Ovary (tissue), 9 donors: ENCODE data around the gene KCND3. TPM values are rescaled to one million over a fixed set of nuclear protein-coding genes. Genes with fewer than 3 reads are reported as not detected.

ENCODE experiments used
- DNase-seq, 5 donors: peaks; one replicate each; pipeline ENCODE4 v3.0.0-alpha.2; 2019 to 2020
- H3K27ac ChIP-seq, 2 donors: fragments of 200-600 bp; one replicate each; pipeline versions ENCODE4 v1.5.1 to v1.8.0; 2019 to 2022
- H3K27me3 ChIP-seq: fragments of 200-600 bp; one replicate; pipeline ENCODE4 v1.8.0; 2022
- H3K36me3 ChIP-seq: fragments of 200-600 bp; sonication (generic); one replicate; pipeline ENCODE4 v1.5.1; 2019
- H3K4me1 ChIP-seq: one replicate; pipeline ENCODE4 v1.8.1; 2013; ENCODE audit warnings: mild to moderate bottlenecking, moderate library complexity; ENCODE audit not compliant: insufficient read depth
- H3K4me3 ChIP-seq: fragments of 200-600 bp; sonication (generic); one replicate; pipeline ENCODE4 v1.5.1; 2017
- H3K9me3 ChIP-seq, 2 donors: fragments of 200-600 bp in 1 of 2; sonication (generic) in 1 of 2; one replicate each; pipeline versions ENCODE4 v1.5.1 to v1.8.1; 2013 to 2019; ENCODE audit warnings: mild to moderate bottlenecking in 1 of 2, moderate library complexity in 1 of 2
- CTCF ChIP-seq, 3 donors: fragments of 450-650 bp in 2 of 3; fragments of 200-600 bp in 1 of 3; IDR thresholded peaks; one replicate each; pipeline versions ENCODE4 v1.5.1 to v1.8.0; 2016 to 2022; ENCODE audit warnings: antibody characterized with exemption in 3 of 3, mild to moderate bottlenecking in 1 of 3
- EP300 ChIP-seq: sonication (generic); formaldehyde crosslinking; IDR thresholded peaks from one replicate; pipeline ENCODE4 v1.6.1; 2017; ENCODE audit warnings: antibody characterized with exemption
- POLR2A ChIP-seq: fragments of 450-650 bp; IDR thresholded peaks from one replicate; pipeline ENCODE4 v1.6.1; 2017; ENCODE audit warnings: antibody characterized with exemption, mild to moderate bottlenecking, moderate library complexity
- WGBS, 3 donors: extraction: QIAGEN DNeasy Blood & Tissue Kit in 1 of 3; methylation state at CpG; one replicate each; pipeline versions ENCODE4 v1.1.5 to v1.1.7; 2013 to 2017; 5-methylcytosine and 5-hydroxymethylcytosine counted together
- intact Hi-C, 4 donors: fragments of 100-400 bp; cut with DNase I; formaldehyde crosslinking; loops; one replicate each; pipeline versions ENCODE4 v1.11.0 to v1.15.1; 2022 to 2023
- polyA plus RNA-seq, 2 donors: library from polyadenylated mRNA; stranded (reverse); fragments of 200-250 nt in 1 of 2; fragments of 350-450 nt in 1 of 2; fragmentation: Illumina TruSeq in 1 of 2; extraction: RNeasy Lipid Tissue Mini Kit (QIAGEN cat#74804) in 1 of 2; gene quantifications; one replicate each; pipeline ENCODE4 v1.2.3, GENCODE V29; 2013 to 2014
- total RNA-seq, 7 donors: library from RNA; depleted of rRNA in 2 of 7; stranded (reverse); fragments of >200 nt in 2 of 7; fragmentation: NEBNext Ultra II Directional in 3 of 7; extraction: Animal tissue kit (Norgen Biotek cat#: 25700) in 3 of 7; gene quantifications; one replicate each; pipeline versions ENCODE4 v1.1.0 to v1.2.4, GENCODE V29; 2016 to 2023
- donor health status: DM: no; HTN: no; CAD: no; lungs with moderate emphysema.
- donor health status: DM: no; HTN: no; CAD: no.
- donor health status: Bipolar disorder and iron deficiency.
- donor health status: DM: yes; HTN: yes; CAD: no.
- donor health status: DM: no; HTN: no; CAD: no.
- donor health status: DM: yes; HTN: yes; CAD: no.

The KCND3 gene
- total and polyA plus RNA-seq, 9 donors, result 0.15 to 6.5 (median 0.60) TPM

- 12 to 24% (median 22%) methylated on average over 8 of the region's 8 CpGs for WGBS, 3 donors
- DNase-seq, result no peak
- intact Hi-C loops, result no loop called here
- no peak overlapping the region for H3K4me3 ChIP-seq
- H3K27ac ChIP-seq, result no peak overlapping the region
- TF ChIP-seq CTCF (IDR thresholded peaks at IDR 0.05) (no peak), POLR2A (no peak), EP300 (no peak)
- no peaks in the 10 kb centered on the region for H3K9me3 ChIP-seq
- peaks cover 11% of the 10 kb centered on the region for H3K4me1 ChIP-seq
- H3K27me3 ChIP-seq, result no peaks in the 10 kb centered on the region
- no peaks in the 10 kb centered on the region for H3K36me3 ChIP-seq
Observed at GRCh38 chr1:111988377-111988742, 1.1 kb downstream of the KCND3 start.

GRCh38 chr1:111987502-111987901 lies 2.0 kb downstream of the KCND3 start:
- no peaks in the 10 kb centered on the region for H3K36me3 ChIP-seq
- no peak overlapping the region for H3K27ac ChIP-seq
- H3K9me3 ChIP-seq, result no peaks in the 10 kb centered on the region
- intact Hi-C loops, result no loop called here
- H3K4me3 ChIP-seq, result no peak overlapping the region
- WGBS, 3 donors, result 63 to 75% (median 68%) methylated on average over 4 of the region's 4 CpGs
- TF ChIP-seq CTCF (IDR thresholded peaks at IDR 0.05) (no peak), POLR2A (no peak), EP300 (no peak)
- H3K4me1 ChIP-seq, result peaks cover 11% of the 10 kb centered on the region
- H3K27me3 ChIP-seq, result no peaks in the 10 kb centered on the region
- no peak for DNase-seq

GRCh38 chr1:111983500-111983899 lies 6.0 kb downstream of the KCND3 start:
- no peak for TF ChIP-seq EP300
- TF ChIP-seq POLR2A, result no peak
- TF ChIP-seq CTCF (IDR thresholded peaks at IDR 0.05), result no peak
- H3K4me1 ChIP-seq, result no peaks in the 10 kb centered on the region
- H3K27ac ChIP-seq, result no peak overlapping the region
- 83 to 86% (median 84%) methylated on average over 8 of the region's 8 CpGs for WGBS, 3 donors
- no peak for DNase-seq
- intact Hi-C loops, result no loop called here
- no peaks in the 10 kb centered on the region for H3K27me3 ChIP-seq
- no peaks in the 10 kb centered on the region for H3K9me3 ChIP-seq
- no peak overlapping the region for H3K4me3 ChIP-seq
- H3K36me3 ChIP-seq, result no peaks in the 10 kb centered on the region

- intact Hi-C loops, result no loop called here
- TF ChIP-seq EP300, result no peak
- no peak for TF ChIP-seq CTCF (IDR thresholded peaks at IDR 0.05)
- TF ChIP-seq POLR2A, result no peak
- WGBS, 3 donors, result 93 to 97% (median 95%) methylated on average over 28 of the region's 28 CpGs
Observed at GRCh38 chr1:111982428-111982827, 7.0 kb downstream of the KCND3 start.

GRCh38 chr1:111981871-111982270 lies 7.6 kb downstream of the KCND3 start:
- intact Hi-C loops, result no loop called here
- Histone ChIP-seq H3K4me1 (no peaks in the 10 kb centered on the region), H3K27me3 (no peaks in the 10 kb centered on the region), H3K9me3 (no peaks in the 10 kb centered on the region), H3K36me3 (no peaks in the 10 kb centered on the region), H3K27ac (no peak overlapping the region), H3K4me3 (no peak overlapping the region)
- WGBS, 3 donors, result 94 to 97% (median 96%) methylated on average over 37 of the region's 37 CpGs
- TF ChIP-seq EP300 (no peak), POLR2A (no peak)
- DNase-seq, result no peak

More at GRCh38 chr1:111982428-111982827, 7.0 kb downstream of the KCND3 start:
- no peaks in the 10 kb centered on the region for H3K36me3 ChIP-seq
- no peak overlapping the region for H3K27ac ChIP-seq
- no peaks in the 10 kb centered on the region for H3K4me1 ChIP-seq
- DNase-seq, result no peak
- H3K27me3 ChIP-seq, result no peaks in the 10 kb centered on the region
- no peak overlapping the region for H3K4me3 ChIP-seq
- no peaks in the 10 kb centered on the region for H3K9me3 ChIP-seq
